Pancreas (tissue), 10 donors: ENCODE data around the gene PSMD13. TPM values are rescaled to one million over a fixed set of nuclear protein-coding genes. Genes with fewer than 3 reads are reported as not detected.

Source experiments
- ATAC-seq, 4 donors: fragments of 200-7000 bp; cut with Tn5 transposase; one replicate each; pipeline versions ENCODE4 v1.8.0 to v1.9.1; 2020; ENCODE audit warnings: mild to moderate bottlenecking in 4 of 4, moderate library complexity in 4 of 4
- DNase-seq, 6 donors: peaks; one replicate each; pipeline ENCODE4 v3.0.0-alpha.2; 2020
- FAIRE-seq: peaks from 2 replicates; lab custom pipeline; 2012; peaks lifted over from hg19 to GRCh38; lab: Jason Lieb, UNC
- H3K27ac ChIP-seq, 4 donors: fragments of 200-600 bp; sonication (generic); 1 replicate in 3 of 4; 2 replicates in 1 of 4; pipeline versions ENCODE4 v1.5.0 to v1.8.0; 2020
- H3K27me3 ChIP-seq, 4 donors: fragments of 200-600 bp; one replicate each; pipeline ENCODE4 v1.8.0; 2021
- H3K36me3 ChIP-seq, 3 donors: fragments of 200-600 bp; sonication (generic) in 1 of 3; one replicate each; pipeline versions ENCODE4 v1.5.0 to v1.8.0; 2020 to 2021
- H3K4me1 ChIP-seq, 3 donors: fragments of 200-600 bp; one replicate each; pipeline ENCODE4 v1.8.0; 2021
- H3K4me3 ChIP-seq, 4 donors: fragments of 200-600 bp; sonication (generic) in 2 of 4; one replicate each; pipeline versions ENCODE4 v1.5.0 to v1.8.0; 2020 to 2021
- H3K9me3 ChIP-seq, 4 donors: fragments of 200-600 bp; one replicate each; pipeline ENCODE4 v1.8.0; 2021
- CTCF ChIP-seq, 4 donors: fragments of 200-600 bp; sonication (generic) in 3 of 4; IDR thresholded peaks; one replicate each; pipeline versions ENCODE4 v1.5.0 to v1.8.0; 2021; ENCODE audit warnings: antibody characterized with exemption in 4 of 4
- WGBS, 2 donors: extraction: QIAGEN DNeasy Blood & Tissue Kit; methylation state at CpG; one replicate each; pipeline ENCODE4 v1.1.7; 2013; 5-methylcytosine and 5-hydroxymethylcytosine counted together
- intact Hi-C, 3 donors: fragments of 100-400 bp; cut with DNase I; formaldehyde crosslinking; loops; one replicate each; pipeline versions ENCODE4 v1.11.1 to v1.14.2; 2022
- polyA plus RNA-seq, 2 donors: library from polyadenylated mRNA; stranded (reverse); fragments of 200-250 nt; gene quantifications; one replicate each; pipeline ENCODE4 v1.2.3, GENCODE V29; 2013
- total RNA-seq, 6 donors: library from RNA; stranded (reverse); fragmentation: NEBNext Ultra II Directional in 4 of 6; extraction: Animal tissue kit (Norgen Biotek cat#: 25700) in 4 of 6; gene quantifications; one replicate each; pipeline versions ENCODE4 v1.2.1 to v1.2.4, GENCODE V29; 2021 to 2023
- donor health status: healthy with polysubstance abuse.
- donor health status: DM: no; HTN: no; CAD: no; lungs with moderate emphysema.
- donor health status: DM: no; HTN: no; CAD: no.
- donor health status: control.
- donor health status: control.
- donor health status: Bipolar disorder and iron deficiency.
- donor health status: DM: yes; HTN: yes; CAD: no.
- donor health status: DM: no; HTN: no; CAD: no.
- donor health status: DM: no; HTN: no; CAD: no.
- donor health status: DM: yes; HTN: yes; CAD: no.

PSMD13 gene
- total and polyA plus RNA-seq, 8 donors = 35.5 to 118 (median 47.0) TPM

GRCh38 chr11:203056-203944 lies 33.5 kb upstream of the PSMD13 start:
- peaks cover 0 to 16% (median 11%) of the 10 kb centered on the region in 3 donors for H3K4me1 ChIP-seq
- H3K4me3 ChIP-seq = no peak overlapping the region
- intact Hi-C loops = no loop called here
- no peaks in the 10 kb centered on the region for H3K27me3 ChIP-seq
- H3K36me3 ChIP-seq = peaks cover 0 to 25% (median 9%) of the 10 kb centered on the region in 3 donors
- no peak for TF ChIP-seq CTCF (IDR thresholded peaks at IDR 0.05)
- H3K27ac ChIP-seq = no peak overlapping the region
- H3K9me3 ChIP-seq = no peaks in the 10 kb centered on the region
- no peak for FAIRE-seq
- peak in 1 of 6 donors; percentile 14 for DNase-seq
- WGBS, 2 donors = 86 to 92% methylated on average over 7 of the region's 7 CpGs
- ATAC-seq = no peak

GRCh38 chr11:203945-204586 lies 32.7 kb upstream of the PSMD13 start:
- Histone ChIP-seq H3K36me3 (peaks cover 0 to 25% (median 9%) of the 10 kb centered on the region in 3 donors), H3K4me3 (no peak overlapping the region), H3K27ac (no peak overlapping the region), H3K9me3 (no peaks in the 10 kb centered on the region), H3K4me1 (peaks cover 0 to 16% (median 12%) of the 10 kb centered on the region in 3 donors), H3K27me3 (no peaks in the 10 kb centered on the region)
- FAIRE-seq (no peak), DNase-seq (peak in 3 of 6 donors; percentile 14 to 35 (median 24)), ATAC-seq (no peak)
- WGBS, 2 donors = 87 to 88% methylated on average over 4 of the region's 4 CpGs
- no peak for TF ChIP-seq CTCF (IDR thresholded peaks at IDR 0.05)
- intact Hi-C loops = no loop called here

GRCh38 chr11:204587-205109 lies 32.1 kb upstream of the PSMD13 start:
- Histone ChIP-seq H3K4me1 (peaks cover 4 to 21% (median 17%) of the 10 kb centered on the region in 3 donors), H3K27me3 (no peaks in the 10 kb centered on the region), H3K9me3 (no peaks in the 10 kb centered on the region), H3K4me3 (no peak overlapping the region), H3K36me3 (peaks cover 0 to 25% (median 9%) of the 10 kb centered on the region in 3 donors), H3K27ac (no peak overlapping the region)
- intact Hi-C loops = no loop called here
- WGBS, 2 donors = 65 to 85% methylated on average over 12 of the region's 12 CpGs
- DNase-seq = peak in 3 of 6 donors; percentile 17 to 47 (median 27)
- no peak for TF ChIP-seq CTCF (IDR thresholded peaks at IDR 0.05)
- ATAC-seq = no peak
- no peak for FAIRE-seq

- FAIRE-seq = no peak
Observed at GRCh38 chr11:205221-206001, 31.4 kb upstream of the PSMD13 start.

More at GRCh38 chr11:205221-206001, 31.4 kb upstream of the PSMD13 start:
- intact Hi-C loops = no loop called here
- H3K4me3 ChIP-seq = peak overlapping the region in 3 of 4 donors; percentile 94 to 100 (median 99)
- ATAC-seq (no peak), DNase-seq (peak in 2 of 6 donors; percentile 18 to 34)
- TF ChIP-seq CTCF (IDR thresholded peaks at IDR 0.05) = no peak
- peaks cover 10 to 29% (median 24%) of the 10 kb centered on the region in 3 donors for H3K4me1 ChIP-seq
- no peak overlapping the region for H3K27ac ChIP-seq
- peaks cover 0 to 25% (median 9%) of the 10 kb centered on the region in 3 donors for H3K36me3 ChIP-seq
- 71 to 80% methylated on average over 16 of the region's 16 CpGs for WGBS, 2 donors
- no peaks in the 10 kb centered on the region for H3K27me3 ChIP-seq
- no peaks in the 10 kb centered on the region for H3K9me3 ChIP-seq
